ENCODE results near the gene CLCNKB. TPM values are rescaled to one million over a fixed set of nuclear protein-coding genes. Genes with fewer than 3 reads are reported as not detected.
"Not testable (repeated sequence)": the region's sequence is repeated elsewhere in the genome, so short reads cannot be mapped to it uniquely, and the experiment has no call there.

The CLCNKB gene
- total and polyA plus RNA-seq, 2 experiments from 2014 or later = 1.3 to 1.9 TPM

- H2AFZ ChIP-seq; H3K36me3 Mint-ChIP-seq (ENCODE audit: low read depth); H3K27me3 ChIP-seq (ENCODE audit: insufficient read depth); H3K27ac ChIP-seq (ENCODE audit: low read depth); H4K20me1 ChIP-seq (replicated peaks; ENCODE audit: insufficient read depth); H3K4me3 ChIP-seq; ATAC-seq; H3K9me2 ChIP-seq (ENCODE audit: insufficient read depth); H3K9me3 Mint-ChIP-seq; H3K36me3 ChIP-seq (ENCODE audit: insufficient read depth); H3K4me3 Mint-ChIP-seq; H3K4me2 ChIP-seq; H3F3A ChIP-seq (replicated peaks; ENCODE audit: low read depth); H3K27ac Mint-ChIP-seq; H3K79me2 ChIP-seq (replicated peaks; ENCODE audit: insufficient read depth); DNase-seq (ENCODE audit: low spot score): not testable (repeated sequence)
- Mint-ChIP-seq H3K4me1 (peaks cover 34% of the 10 kb centered on the region), H3K27me3 (ENCODE audit: insufficient read depth, low read depth, poor library complexity) (peaks cover 28% of the 10 kb centered on the region)
- peaks cover 18% of the 10 kb centered on the region; the same call in 1 of the 2 replicates for H3K4me1 ChIP-seq (ENCODE audit: insufficient read depth)
Observed at GRCh38 chr1:16020878-16021277, 22.7 kb upstream of the CLCNKB start.

GRCh38 chr1:16021681-16022080 lies 21.9 kb upstream of the CLCNKB start, which contains the start of gene CLCNKA:
CLCNKA (plus strand) TSS chr1:16022036; CDS start chr1:16022620, 584 bp downstream.
- Histone ChIP-seq H3F3A (replicated peaks; ENCODE audit: low read depth) (no peaks in the 10 kb centered on the region), H3K4me2 (no peak within 1 kb of the TSS), H3K27ac (ENCODE audit: low read depth) (no peak within 1 kb of the TSS), H4K20me1 (replicated peaks; ENCODE audit: insufficient read depth) (no peaks in the 10 kb centered on the region), H3K4me1 (ENCODE audit: insufficient read depth) (peaks cover 12% of the 10 kb centered on the region; the same call in 1 of the 2 replicates), H3K36me3 (ENCODE audit: insufficient read depth) (no peaks in the 10 kb centered on the region), H3K79me2 (replicated peaks; ENCODE audit: insufficient read depth) (no peaks in the 10 kb centered on the region), H3K9me2 (ENCODE audit: insufficient read depth) (no peaks in the 10 kb centered on the region), H2AFZ (no peak within 1 kb of the TSS), H3K27me3 (ENCODE audit: insufficient read depth) (no peaks in the 10 kb centered on the region), H3K4me3 (no peak within 1 kb of the TSS)
- Mint-ChIP-seq H3K4me1 (peaks cover 27% of the 10 kb centered on the region), H3K4me3 (no peak within 1 kb of the TSS), H3K9me3 (no peaks in the 10 kb centered on the region), H3K27ac (no peak within 1 kb of the TSS), H3K27me3 (ENCODE audit: insufficient read depth, low read depth, poor library complexity) (peaks cover 28% of the 10 kb centered on the region), H3K36me3 (ENCODE audit: low read depth) (no peaks in the 10 kb centered on the region)
- ATAC-seq (no peak), DNase-seq (ENCODE audit: low spot score) (no peak)
- TF ChIP-seq STAT1 (IDR thresholded peaks at IDR 0.05; ENCODE audit: unreplicated experiment) = no peak
- no peak for TF ChIP-seq NANOG (IDR thresholded peaks at IDR 0.05; ENCODE audit: borderline replicate concordance)
- TF ChIP-seq CREB1 (CRISPR knock-in tag; IDR thresholded peaks at IDR 0.05; ENCODE audit: low read depth) = no peak
- TF ChIP-seq EZH2phosphoT487 (IDR thresholded peaks at IDR 0.05; ENCODE audit: unreplicated experiment) = no peak
- TF ChIP-seq ETS1 (IDR thresholded peaks at IDR 0.05) = no peak
- no peak for TF ChIP-seq POLR2AphosphoS5 (IDR thresholded peaks at IDR 0.05; ENCODE audit: low read depth)
- TF ChIP-seq REST (IDR thresholded peaks at IDR 0.05; ENCODE audit: unreplicated experiment) = no peak
- no peak for TF ChIP-seq JUNB (IDR thresholded peaks at IDR 0.05; ENCODE audit: unreplicated experiment)
- no peak for TF ChIP-seq CTCF (conservative IDR thresholded peaks at IDR 0.05; ENCODE audit: low read depth in 2 of 2)
- TF ChIP-seq ZNF462 (CRISPR knock-in tag; IDR thresholded peaks at IDR 0.05) = no peak
